SK-N-MC (cell line): ENCODE results near the gene ESPN.
A peak's percentile ranks its signal among the peaks of the same experiment; 100 is the strongest.

Experiments used
- DNase-seq: peaks from one replicate; pipeline ENCODE4 v3.0.0-alpha.2; 2011; ENCODE audit warnings: low read depth, low spot score
- H3K27ac ChIP-seq: fragments of 200-600 bp; sonication (generic); 2 replicates; pipeline ENCODE4 v1.5.1; 2016; ENCODE audit warnings: mixed run types
- H3K36me3 ChIP-seq: fragments of 200-600 bp; sonication (generic); 2 replicates; pipeline ENCODE4 v1.6.1; 2017; ENCODE audit warnings: antibody characterized with exemption, low read length, mixed read lengths; ENCODE audit not compliant: insufficient read depth
- H3K4me3 ChIP-seq: fragments of 200-600 bp; sonication (generic); 2 replicates; pipeline ENCODE4 v1.5.1; 2016
- H3K9ac ChIP-seq: fragments of 200-600 bp; sonication (generic); 2 replicates; pipeline ENCODE4 v1.8.0; 2017; ENCODE audit warnings: mixed run types, mixed read lengths; ENCODE audit not compliant: insufficient read length
- H3K9me3 ChIP-seq: fragments of 200-600 bp; sonication (generic); 2 replicates; pipeline ENCODE4 v1.6.1; 2017; ENCODE audit warnings: low read depth, mild to moderate bottlenecking, antibody characterized with exemption, low read length, moderate library complexity, mixed read lengths
- EZH2 ChIP-seq: fragments of 200-600 bp; sonication (generic); IDR thresholded peaks from one replicate; pipeline ENCODE4 v1.6.1; 2017; ENCODE audit warnings: antibody characterized with exemption
- FOXP2 ChIP-seq: optimal IDR thresholded peaks from 2 replicates; pipeline ENCODE3; 2011; ENCODE audit warnings: mild to moderate bottlenecking, moderate library complexity; ENCODE audit not compliant: insufficient read depth; ENCODE audit errors: extremely low read length, control extremely low read depth
- POLR2AphosphoS5 ChIP-seq: IDR thresholded peaks from 2 replicates; pipeline ENCODE4 v1.6.1; 2012; ENCODE audit warnings: mild to moderate bottlenecking, low read depth, low read length, borderline replicate concordance

ESPN gene

GRCh38 chr1:6464915-6465314 is 40.3 kb downstream of the ESPN start:
- DNase-seq: no peak
- no peak for TF ChIP-seq EZH2
- TF ChIP-seq FOXP2: no peak
- no peak for TF ChIP-seq POLR2AphosphoS5
- Histone ChIP-seq H3K4me3 (no peak overlapping the region), H3K36me3 (no peaks in the 10 kb centered on the region; the same call in 1 of the 2 replicates), H3K27ac (no peak overlapping the region), H3K9ac (no peak overlapping the region), H3K9me3 (no peaks in the 10 kb centered on the region)

DNA sequence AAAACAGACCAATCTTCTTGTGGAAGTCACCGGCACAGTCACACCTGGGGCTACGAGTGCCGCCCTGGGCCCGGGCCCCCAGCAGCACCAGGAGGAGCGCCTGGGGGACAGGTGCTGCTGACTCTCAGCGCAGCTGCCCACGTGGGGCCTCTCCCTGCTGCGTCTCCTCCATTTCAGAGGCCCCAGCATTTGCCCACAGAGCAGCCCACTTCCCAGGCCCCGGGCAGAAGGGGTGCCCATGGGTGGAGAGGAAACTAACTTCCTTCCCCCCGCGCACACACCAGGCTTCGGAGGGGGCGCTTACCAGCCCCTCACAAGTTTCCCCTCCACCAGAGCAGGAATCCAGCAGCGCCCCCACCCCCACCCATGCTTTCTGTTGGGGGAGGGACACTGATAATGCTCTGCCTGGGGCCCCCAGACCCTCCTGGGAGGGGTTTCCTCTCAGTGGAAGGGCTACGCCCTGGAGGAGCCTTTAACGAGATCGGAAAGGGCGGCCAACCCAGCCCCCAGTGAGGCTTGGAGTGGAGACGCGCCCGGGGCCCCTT is 41.0 kb downstream of the ESPN start:
- H3K9me3 ChIP-seq: no peaks in the 10 kb centered on the region
- H3K27ac ChIP-seq: no peak overlapping the region
- H3K9ac ChIP-seq: peak overlapping the region; percentile 17
- DNase-seq: no peak
- peak overlapping the region; percentile 59 for H3K4me3 ChIP-seq
- TF ChIP-seq POLR2AphosphoS5 (no peak), FOXP2 (no peak), EZH2 (no peak)
- H3K36me3 ChIP-seq: no peaks in the 10 kb centered on the region; the same call in 1 of the 2 replicates

GRCh38 chr1:6466023-6466422 is 41.4 kb downstream of the ESPN start, which contains the start of gene TNFRSF25:
Gene TNFRSF25, minus strand, starts transcription at chr1:6466173. Its CDS starts 66 bp downstream, at chr1:6466107.
- no peak for TF ChIP-seq POLR2AphosphoS5
- TF ChIP-seq FOXP2: no peak
- no peak for TF ChIP-seq EZH2
- no peak for DNase-seq
- Histone ChIP-seq H3K4me3 (peak within 1 kb of the TSS; percentile 59), H3K27ac (no peak within 1 kb of the TSS), H3K9ac (peak within 1 kb of the TSS; percentile 17), H3K9me3 (no peaks in the 10 kb centered on the region), H3K36me3 (no peaks in the 10 kb centered on the region; the same call in 1 of the 2 replicates)

DNA sequence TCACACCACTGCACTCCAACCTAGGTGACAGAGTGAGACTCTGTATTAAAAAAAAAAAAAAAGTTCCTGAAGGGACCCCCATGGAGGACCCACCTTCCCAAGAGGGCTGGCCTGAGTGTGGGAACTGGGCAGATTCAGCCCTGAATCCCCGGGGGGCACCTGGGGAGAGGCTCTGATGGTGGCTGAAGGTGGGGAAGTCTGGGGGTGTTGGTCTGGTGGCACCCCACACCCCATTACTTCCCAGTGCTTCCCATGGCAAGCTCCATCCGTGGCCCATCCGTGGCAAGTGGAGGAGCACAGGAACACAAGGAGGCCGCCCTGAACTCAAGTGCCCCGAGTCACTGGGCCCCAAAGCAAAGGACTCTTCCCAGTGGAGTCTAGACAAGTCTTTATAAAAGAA is 42.2 kb downstream of the ESPN start:
- Histone ChIP-seq H3K27ac (no peak overlapping the region), H3K4me3 (no peak overlapping the region), H3K9ac (no peak overlapping the region), H3K36me3 (no peaks in the 10 kb centered on the region; the same call in 1 of the 2 replicates), H3K9me3 (no peaks in the 10 kb centered on the region)
- TF ChIP-seq POLR2AphosphoS5 (no peak), FOXP2 (no peak), EZH2 (no peak)
- no peak for DNase-seq

DNA sequence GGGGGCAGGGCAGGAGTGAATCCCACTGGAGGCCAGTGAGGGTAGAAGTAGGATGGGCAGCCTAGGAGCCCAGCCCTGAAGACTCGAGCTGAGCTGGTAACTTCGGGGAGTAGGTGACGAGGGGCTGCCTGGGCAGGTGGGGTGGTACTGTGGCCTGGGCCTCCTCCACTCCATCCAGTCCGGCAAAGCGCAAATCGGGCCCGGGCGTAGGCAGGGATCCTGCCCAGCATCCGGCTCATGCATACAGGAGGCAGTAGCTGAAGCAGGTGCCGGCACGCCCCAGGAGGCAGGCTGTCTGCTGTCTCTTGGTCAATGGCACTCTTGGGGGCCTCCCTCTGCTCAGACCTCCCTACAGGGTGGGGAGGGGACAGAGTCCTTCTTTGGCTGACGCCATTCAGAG is 42.6 kb downstream of the ESPN start:
- Histone ChIP-seq H3K36me3 (no peaks in the 10 kb centered on the region; the same call in 1 of the 2 replicates), H3K4me3 (no peak overlapping the region), H3K27ac (no peak overlapping the region), H3K9me3 (no peaks in the 10 kb centered on the region), H3K9ac (no peak overlapping the region)
- no peak for DNase-seq
- no peak for TF ChIP-seq EZH2
- no peak for TF ChIP-seq FOXP2

DNA sequence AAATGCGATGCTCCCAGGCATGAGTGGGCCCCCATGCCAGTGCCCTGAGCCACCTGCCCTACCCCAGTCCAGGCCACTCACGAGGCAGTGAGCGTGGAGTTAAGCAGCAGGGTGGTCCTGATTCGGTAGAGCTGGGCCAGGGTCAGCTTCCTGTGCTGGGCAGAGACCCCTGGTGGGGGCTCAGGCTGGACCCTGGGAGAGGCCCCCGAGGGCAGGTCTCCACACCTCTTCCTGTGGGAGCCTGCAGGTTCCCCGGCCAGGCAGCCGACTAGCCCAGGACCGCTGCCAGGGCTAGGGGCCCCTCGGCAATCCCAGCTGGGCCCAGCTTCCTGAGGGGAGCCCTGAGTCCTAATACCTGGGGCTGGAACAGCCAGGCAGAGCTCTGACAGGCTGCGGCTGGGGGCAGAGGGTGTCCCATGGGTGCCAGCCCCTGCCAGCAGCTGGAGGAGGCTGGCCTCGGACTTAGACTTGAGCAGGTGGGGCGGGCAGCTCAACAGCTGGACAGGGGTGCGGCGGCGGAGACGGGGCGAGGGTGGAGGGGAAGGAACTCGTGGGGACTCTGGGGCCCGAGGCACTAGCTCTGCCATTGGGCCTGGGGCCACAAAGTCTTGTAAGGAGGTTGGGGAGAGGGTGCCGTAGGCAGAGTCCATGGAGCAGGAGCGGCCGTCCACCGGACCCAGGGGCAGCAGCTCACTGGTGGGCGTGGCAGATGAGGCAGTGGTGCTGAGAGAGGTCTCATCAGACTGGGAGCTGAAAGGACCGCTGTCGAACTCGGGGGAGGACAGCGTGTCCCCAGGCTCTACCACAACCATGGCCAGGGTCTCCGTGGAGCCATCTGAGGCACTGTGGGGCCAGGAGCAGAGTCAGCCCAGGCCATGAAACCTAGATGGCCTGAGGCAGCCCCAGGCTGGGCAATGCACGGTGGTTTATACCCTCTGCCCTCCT is 43.4 kb downstream of the ESPN start:
- Histone ChIP-seq H3K27ac (no peak overlapping the region), H3K9me3 (no peaks in the 10 kb centered on the region), H3K9ac (no peak overlapping the region), H3K36me3 (no peaks in the 10 kb centered on the region; the same call in 1 of the 2 replicates), H3K4me3 (no peak overlapping the region)
- TF ChIP-seq POLR2AphosphoS5: no peak
- TF ChIP-seq FOXP2: no peak
- no peak for TF ChIP-seq EZH2
- no peak for DNase-seq

DNA sequence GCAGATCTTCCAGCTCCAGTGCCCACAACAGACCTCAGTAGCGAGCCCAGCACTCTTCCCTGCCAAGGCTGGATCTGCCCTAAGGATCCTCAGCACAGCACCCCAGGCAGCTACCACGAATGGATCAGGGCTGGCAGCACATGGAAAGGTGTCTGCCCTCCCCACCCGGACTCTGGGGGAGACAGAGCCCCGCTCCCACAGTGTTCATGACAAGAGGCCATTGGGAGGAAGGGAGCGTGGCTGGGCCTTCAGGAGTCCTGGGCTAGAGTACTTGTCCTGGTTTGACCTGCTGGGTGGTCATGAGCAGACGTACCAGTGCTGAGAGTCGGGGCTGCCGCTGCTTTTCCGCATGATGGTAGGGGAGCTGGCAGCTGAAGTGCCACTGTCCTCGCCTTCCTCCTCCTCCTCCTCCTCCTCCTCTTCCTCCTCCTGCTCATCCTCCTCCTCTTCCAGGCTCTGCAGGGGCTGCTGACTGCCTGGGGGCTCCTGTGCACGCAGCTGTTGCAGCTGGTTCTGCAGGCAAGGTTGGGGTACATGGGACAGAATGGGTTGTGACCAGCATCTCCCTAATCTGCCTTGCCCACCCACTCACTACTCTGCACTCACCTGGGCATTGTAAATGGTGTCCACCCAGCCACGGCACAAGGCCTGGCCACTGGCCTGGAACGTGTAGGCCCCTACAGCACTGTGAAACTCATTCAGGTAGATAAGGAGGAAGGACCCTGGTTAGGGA is 44.3 kb downstream of the ESPN start:
- Histone ChIP-seq H3K9ac (no peak overlapping the region), H3K36me3 (no peaks in the 10 kb centered on the region; the same call in 1 of the 2 replicates), H3K27ac (no peak overlapping the region), H3K4me3 (no peak overlapping the region), H3K9me3 (no peaks in the 10 kb centered on the region)
- TF ChIP-seq EZH2 (no peak), FOXP2 (no peak), POLR2AphosphoS5 (no peak)
- no peak for DNase-seq
